Measurements from ENCODE around the gene MCM3AP. TPM values are rescaled to one million over a fixed set of nuclear protein-coding genes. Genes with fewer than 3 reads are reported as not detected.
"Not testable (repeated sequence)": the region's sequence is repeated elsewhere in the genome, so short reads cannot be mapped to it uniquely, and the experiment has no call there.

The MCM3AP gene
- total RNA-seq, 1 experiment from 2014 or later = 49.1 TPM

- DNase-seq (ENCODE audit: low read depth, low spot score) = no peak
- in situ Hi-C loops (cut with HindIII; ENCODE audit: low pct_unique_long_range_greater_than_20kb, low sequenced_read_pairs) = no loop called here
Observed at GRCh38 chr21:46203203-46203600, 82.2 kb downstream of the MCM3AP start.

- in situ Hi-C loops (cut with HindIII; ENCODE audit: low pct_unique_long_range_greater_than_20kb, low sequenced_read_pairs) = no loop called here
- DNase-seq (ENCODE audit: low read depth, low spot score) = no peak
Observed at GRCh38 chr21:46202592-46203202, 82.7 kb downstream of the MCM3AP start.

GRCh38 chr21:46200877-46201803, 84.3 kb downstream of the MCM3AP start:
- in situ Hi-C loops (cut with HindIII; ENCODE audit: low pct_unique_long_range_greater_than_20kb, low sequenced_read_pairs); DNase-seq (ENCODE audit: low read depth, low spot score): not testable (repeated sequence)

- in situ Hi-C loops (cut with HindIII; ENCODE audit: low pct_unique_long_range_greater_than_20kb, low sequenced_read_pairs) = no loop called here
- DNase-seq (ENCODE audit: low read depth, low spot score) = no peak
Observed at GRCh38 chr21:46199436-46200373, 85.7 kb downstream of the MCM3AP start.

- in situ Hi-C loops (cut with HindIII; ENCODE audit: low pct_unique_long_range_greater_than_20kb, low sequenced_read_pairs) = no loop called here
- no peak for DNase-seq (ENCODE audit: low read depth, low spot score)
Observed at GRCh38 chr21:46196733-46197132, 88.7 kb downstream of the MCM3AP start.

GRCh38 chr21:46195595-46196195, 89.7 kb downstream of the MCM3AP start:
- in situ Hi-C loops (cut with HindIII; ENCODE audit: low pct_unique_long_range_greater_than_20kb, low sequenced_read_pairs) = no loop called here
- DNase-seq (ENCODE audit: low read depth, low spot score) = no peak

- in situ Hi-C loops (cut with HindIII; ENCODE audit: low pct_unique_long_range_greater_than_20kb, low sequenced_read_pairs) = no loop called here
- no peak for DNase-seq (ENCODE audit: low read depth, low spot score)
Observed at GRCh38 chr21:46194374-46195334, 90.8 kb downstream of the MCM3AP start.

- no peak for DNase-seq (ENCODE audit: low read depth, low spot score)
- in situ Hi-C loops (cut with HindIII; ENCODE audit: low pct_unique_long_range_greater_than_20kb, low sequenced_read_pairs) = no loop called here
Observed at GRCh38 chr21:46193829-46194373, 91.5 kb downstream of the MCM3AP start.

GRCh38 chr21:46191686-46192575, 93.5 kb downstream of the MCM3AP start:
- in situ Hi-C loops (cut with HindIII; ENCODE audit: low pct_unique_long_range_greater_than_20kb, low sequenced_read_pairs) = no loop called here
- DNase-seq (ENCODE audit: low read depth, low spot score) = no peak

- in situ Hi-C loops (cut with HindIII; ENCODE audit: low pct_unique_long_range_greater_than_20kb, low sequenced_read_pairs) = no loop called here
- no peak for DNase-seq (ENCODE audit: low read depth, low spot score)
Observed at GRCh38 chr21:46191257-46191685, 94.1 kb downstream of the MCM3AP start.

- in situ Hi-C loops (cut with HindIII; ENCODE audit: low pct_unique_long_range_greater_than_20kb, low sequenced_read_pairs) = no loop called here
Observed at GRCh38 chr21:46190491-46191131, 94.8 kb downstream of the MCM3AP start.

GRCh38 chr21:46189959-46190490, 95.4 kb downstream of the MCM3AP start:
- in situ Hi-C loops (cut with HindIII; ENCODE audit: low pct_unique_long_range_greater_than_20kb, low sequenced_read_pairs) = no loop called here
- no peak for DNase-seq (ENCODE audit: low read depth, low spot score)

More at GRCh38 chr21:46190491-46191131, 94.8 kb downstream of the MCM3AP start:
- DNase-seq (ENCODE audit: low read depth, low spot score) = no peak

- DNase-seq (ENCODE audit: low read depth, low spot score) = no peak
- in situ Hi-C loops (cut with HindIII; ENCODE audit: low pct_unique_long_range_greater_than_20kb, low sequenced_read_pairs) = no loop called here
Observed at GRCh38 chr21:46189213-46189958, 96.0 kb downstream of the MCM3AP start.

Data from SK-MEL-5 (cell line).